Measurements from ENCODE around the gene HEG1.

DNA sequence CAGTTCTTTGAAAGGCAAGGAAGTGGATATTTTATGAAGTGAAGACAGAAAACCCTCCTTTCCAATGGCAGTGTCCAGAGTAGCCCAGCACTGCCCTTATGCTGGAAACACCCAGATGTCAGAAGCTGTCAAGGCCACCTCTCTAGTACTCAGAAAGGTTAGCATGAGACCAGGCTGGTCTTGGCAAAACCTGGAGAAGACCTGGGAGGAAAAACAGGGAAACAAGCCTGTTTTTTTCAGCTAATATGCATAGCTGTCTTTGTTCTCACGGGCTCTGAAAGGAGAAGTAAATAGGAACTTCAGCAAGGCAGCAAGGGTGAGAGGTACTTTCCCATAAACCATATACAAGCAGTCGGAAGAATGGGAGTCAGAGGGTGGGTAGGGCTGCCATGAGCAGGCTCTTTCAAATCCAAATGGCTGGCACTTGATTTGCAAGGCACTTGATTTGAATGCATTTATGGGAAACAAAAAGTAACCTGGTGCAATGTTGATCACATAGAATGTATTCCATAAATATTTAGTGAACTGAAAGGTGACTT, 55.8 kb downstream of the HEG1 start:
- TF ChIP-seq POLR2AphosphoS5 (IDR thresholded peaks at IDR 0.05): no peak
- TF ChIP-seq POLR2A (IDR thresholded peaks at IDR 0.05; ENCODE audit: low read depth): no peak
